GM12878 (cell line): ENCODE data around the gene TTC9C. TPM values are rescaled to one million over a fixed set of nuclear protein-coding genes. Genes with fewer than 3 reads are reported as not detected.

Source experiments
- ATAC-seq: fragments of 200-7000 bp; cut with Tn5 transposase; 3 replicates; pipeline ENCODE4 v1.9.1; 2020; ENCODE audit warnings: mild to moderate bottlenecking, moderate library complexity
- BruUV-seq: library from RNA; stranded (reverse); fragments of 400-500 nt; replicated peaks from 2 replicates; lab custom pipeline; 2021; lab: Mats Ljungman, UMichigan
- CTCF ChIA-PET: fragments of 300-600 bp; sonication (Branson Sonifier 250); formaldehyde crosslinking; extraction: SDS; loops from one replicate; lab custom pipeline; 2021; ENCODE audit warnings: inconsistent platforms; lab: Yijun Ruan, JAX
- POLR2A ChIA-PET: fragments of 350-600 bp; formaldehyde crosslinking; extraction: SDS; loops from one replicate; lab custom pipeline; 2021; ENCODE audit warnings: inconsistent platforms; lab: Charles Lee
- RAD21 ChIA-PET: fragments of 300-600 bp; sonication (Branson Sonifier 250); formaldehyde crosslinking; loops from one replicate; lab custom pipeline; 2023; ENCODE audit warnings: antibody characterized with exemption; ENCODE audit not compliant: unreplicated experiment; lab: Charles Lee
- SMC1A ChIA-PET: fragments of 300-600 bp; sonication (Branson Sonifier 250); formaldehyde crosslinking; loops from one replicate; lab custom pipeline; 2023; ENCODE audit not compliant: unreplicated experiment, uncharacterized antibody; lab: Charles Lee
- DNase-seq: peaks from one replicate; pipeline ENCODE4 v3.0.0-alpha.2; 2011; ENCODE audit warnings: low read depth, low spot score
- FAIRE-seq: peaks from 3 replicates; lab custom pipeline; 2011; peaks lifted over from hg19 to GRCh38; lab: Jason Lieb, UNC
- H2AFZ ChIP-seq: 2 replicates; pipeline ENCODE4 v1.6.0; 2011; ENCODE audit warnings: low read depth, low read length, control low read depth; ENCODE audit not compliant: control insufficient read depth
- H3K27ac ChIP-seq: 2 replicates; pipeline ENCODE4 v1.5.1; 2011; ENCODE audit warnings: control low read depth; ENCODE audit not compliant: control insufficient read depth, insufficient read depth
- H3K27me3 ChIP-seq, 2 experiments: replicated peaks in 1 of 2; 2 replicates each; pipeline versions ENCODE4 v1.6.0 to v1.6.1; 2011; ENCODE audit warnings: low read length in 1 of 2; ENCODE audit not compliant: control insufficient read depth in 2 of 2, insufficient read depth in 2 of 2
- H3K36me3 ChIP-seq, 2 experiments: 2 replicates each; pipeline ENCODE4 v1.5.1; 2011; ENCODE audit warnings: low read length in 1 of 2; ENCODE audit not compliant: control insufficient read depth in 2 of 2, insufficient read depth in 2 of 2
- H3K4me1 ChIP-seq: 2 replicates; pipeline ENCODE4 v1.6.1; 2011; ENCODE audit warnings: mild to moderate bottlenecking, low read length, moderate library complexity, mixed read lengths; ENCODE audit not compliant: control insufficient read depth, insufficient read depth
- H3K4me2 ChIP-seq: 2 replicates; pipeline ENCODE4 v1.6.0; 2011; ENCODE audit warnings: control low read depth; ENCODE audit not compliant: control insufficient read depth, insufficient read depth
- H3K4me3 ChIP-seq: fragments of 200-600 bp; sonication (generic); 2 replicates; pipeline ENCODE4 v1.5.1; 2016
- H3K79me2 ChIP-seq: 2 replicates; pipeline ENCODE4 v1.6.0; 2011; ENCODE audit warnings: low read length; ENCODE audit not compliant: control insufficient read depth, insufficient read depth
- H3K9ac ChIP-seq: 2 replicates; pipeline ENCODE4 v1.8.0; 2011; ENCODE audit warnings: low read length, control low read depth, mixed read lengths; ENCODE audit not compliant: control insufficient read depth, insufficient read depth
- H3K9me3 ChIP-seq: replicated peaks from 3 replicates; pipeline ENCODE4 v1.5.1; 2011; ENCODE audit warnings: mild to moderate bottlenecking, low read length; ENCODE audit not compliant: control insufficient read depth, insufficient read depth
- H4K20me1 ChIP-seq: 2 replicates; pipeline ENCODE4 v1.6.0; 2011; ENCODE audit not compliant: control insufficient read depth, insufficient read depth
- BMI1 ChIP-seq: fragments of 450-650 bp; IDR thresholded peaks from 2 replicates; pipeline ENCODE4 v1.6.1; 2016; ENCODE audit warnings: mild to moderate bottlenecking, moderate library complexity, borderline replicate concordance
- MLLT1 ChIP-seq: fragments of 450-650 bp; IDR thresholded peaks from 2 replicates; pipeline ENCODE4 v1.6.1; 2016; ENCODE audit warnings: mild to moderate bottlenecking
- WGBS: methylation state at CpG from one replicate; pipeline ENCODE4 v1.1.6; 2016; ENCODE audit warnings: low lambda C conversion rate; ENCODE audit not compliant: insufficient replicate concordance, insufficient coverage; ENCODE audit errors: missing lambda C conversion rate; 5-methylcytosine and 5-hydroxymethylcytosine counted together
- in situ Hi-C: fragments of 300-500 bp; cut with MboI; formaldehyde crosslinking; loops from 9 replicates; pipeline ENCODE4 v1.14.3; 2018; ENCODE audit warnings: mixed read lengths
- intact Hi-C: fragments of 100-400 bp; cut with micrococcal nuclease; formaldehyde crosslinking; loops from one replicate; pipeline ENCODE4 v1.14.2; 2022; ENCODE audit not compliant: unreplicated experiment
- polyA plus RNA-seq, 11 experiments: library from polyadenylated mRNA; depleted of rRNA in 4 of 11; unstranded in 6 of 11; stranded (reverse) in 5 of 11; fragments of >200 nt; fragmentation: Nextera tagmentation in 4 of 11; fragmentation: Illumina TruSeq in 1 of 11; extraction: Ambion mirVana in 4 of 11; extraction: Trizol in 1 of 11; gene quantifications; 1 replicate in 1 of 11; 2 replicates in 10 of 11; pipeline versions ENCODE4 v1.2.1 to v1.2.3, GENCODE V29; 2011 to 2016; ENCODE audit warnings: inconsistent platforms in 2 of 11, missing spikeins in 2 of 11, low read depth in 1 of 11
- total RNA-seq, 4 experiments: library from RNA; depleted of rRNA in 3 of 4; stranded (reverse); fragments of >200 nt in 3 of 4; fragmentation: Illumina TruSeq in 1 of 4; extraction: Trizol in 1 of 4; gene quantifications; 2 replicates each; pipeline versions ENCODE4 v1.2.1 to v1.2.3, GENCODE V29; 2013 to 2021

Gene TTC9C
- total and polyA plus RNA-seq, 10 of the 15 experiments (the other 5 are each of a cell fraction or from before 2014, with no cell fraction given): 42.0 to 72.3 (median 50.4) TPM

- Histone ChIP-seq H4K20me1 (no peaks in the 10 kb centered on the region; the same call in 1 of the 2 replicates), H3K4me1 (peaks cover 13% of the 10 kb centered on the region), H3K27me3 (no peaks in the 10 kb centered on the region), H3K9ac (no peak overlapping the region), H3K36me3 (peaks cover 31 to 58% of the 10 kb centered on the region in 2 experiments), H3K27ac (no peak overlapping the region), H3K4me2 (no peak overlapping the region), H3K79me2 (peaks cover 3% of the 10 kb centered on the region; the same call in 1 of the 2 replicates), H3K9me3 (no peaks in the 10 kb centered on the region), H2AFZ (no peak overlapping the region), H3K4me3 (no peak overlapping the region)
- in situ Hi-C loops: no loop called here
- SMC1A ChIA-PET: interaction anchor here (0.7 to 1.9 kb wide), 2 partner anchors 8 kb away, joined by 3 to 7 read pairs; no protein-coding TSS in a partner anchor
- 91% methylated on average over 24 of the region's 24 CpGs for WGBS
- RAD21 ChIA-PET: no interaction called here
- POLR2A ChIA-PET: interaction anchor here (0.5 to 5.5 kb wide), 4 partner anchors 11 to 52 kb away, joined by 3 to 40 read pairs (median 8); partner anchors contain the start of genes HNRNPUL2 and TTC9C
- FAIRE-seq: no peak
- no TSS peak for BruUV-seq
- TF ChIP-seq MLLT1 (0 out of 2 replicates have a peak, but pooled peaks have one; percentile 57), BMI1 (no peak)
- no peak for ATAC-seq
- CTCF ChIA-PET: interaction anchor here (1.0 to 1.5 kb wide), 3 partner anchors 9 to 34 kb away, joined by 3 to 7 read pairs (median 3); no protein-coding TSS in a partner anchor
- intact Hi-C loops: no loop called here
- DNase-seq: no peak
These were observed 12.8 kb upstream of the TTC9C start for GRCh38 chr11:62715150-62716130.
